22Rv1 (cell line): ENCODE measurements around the gene COLEC12.

ENCODE experiments used
- H3K27ac ChIP-seq: fragments of 450-650 bp; 2 replicates; pipeline ENCODE4 v1.5.1; 2017
- CTCF ChIP-seq: fragments of 450-650 bp; IDR thresholded peaks from 2 replicates; pipeline ENCODE4 v1.5.1; 2017; ENCODE audit warnings: mild to moderate bottlenecking
- ZFX ChIP-seq: fragments of 450-650 bp; IDR thresholded peaks from 2 replicates; pipeline ENCODE4 v1.6.1; 2017; ENCODE audit warnings: antibody characterized with exemption, borderline replicate concordance

The COLEC12 gene

GRCh38 chr18:424668-425067 lies 75.8 kb downstream of the COLEC12 start:
- peak overlapping the region; percentile 20 for H3K27ac ChIP-seq
- TF ChIP-seq CTCF (no peak), ZFX (no peak)

GRCh38 chr18:424071-424661 lies 76.3 kb downstream of the COLEC12 start:
- peak overlapping the region; percentile 20 for H3K27ac ChIP-seq
- TF ChIP-seq ZFX (no peak), CTCF (no peak)

GRCh38 chr18:422966-423365 lies 77.5 kb downstream of the COLEC12 start:
- no peak overlapping the region for H3K27ac ChIP-seq
- no peak for TF ChIP-seq CTCF
- no peak for TF ChIP-seq ZFX

- TF ChIP-seq ZFX: no peak
- no peak for TF ChIP-seq CTCF
- no peak overlapping the region; the same call in 1 of the 2 replicates for H3K27ac ChIP-seq
Measured at GRCh38 chr18:421247-422155, 79.0 kb downstream of the COLEC12 start.

GRCh38 chr18:420661-421246 lies 79.7 kb downstream of the COLEC12 start:
- H3K27ac ChIP-seq: 0 out of 2 replicates have a peak overlapping the region, but pooled peaks have one; percentile 5
- TF ChIP-seq ZFX (no peak), CTCF (no peak)

GRCh38 chr18:419541-420175 lies 80.8 kb downstream of the COLEC12 start:
- peak overlapping the region; percentile 5; the same call in 1 of the 2 replicates for H3K27ac ChIP-seq
- TF ChIP-seq CTCF: no peak
- TF ChIP-seq ZFX: no peak
